A673 (cell line): ENCODE data around the gene ITPR3. TPM values are rescaled to one million over a fixed set of nuclear protein-coding genes. Genes with fewer than 3 reads are reported as not detected.

Experiments
- BruUV-seq: library from RNA; stranded (reverse); fragments of 400-500 nt; replicated peaks from 2 replicates; lab custom pipeline; 2021; lab: Mats Ljungman, UMichigan
- CTCF ChIA-PET: fragments of 300-600 bp; sonication (Branson Sonifier 250); formaldehyde crosslinking; loops from one replicate; lab custom pipeline; 2022; ENCODE audit warnings: antibody characterized with exemption; lab: Charles Lee
- POLR2A ChIA-PET: fragments of 300-600 bp; sonication (Branson Sonifier 250); formaldehyde crosslinking; loops from one replicate; lab custom pipeline; 2022; ENCODE audit warnings: antibody characterized with exemption; ENCODE audit not compliant: low non-redundant PET; lab: Charles Lee
- DNase-seq: peaks from one replicate; pipeline ENCODE4 v3.0.0-alpha.2; 2015; ENCODE audit warnings: low spot score
- H3K27ac ChIP-seq: fragments of 200-600 bp; sonication (generic); 2 replicates; pipeline ENCODE4 v1.5.1; 2016; ENCODE audit warnings: mixed run types, low read depth, mild to moderate bottlenecking, mixed read lengths, antibody characterized with exemption, low read length; ENCODE audit not compliant: poor library complexity, severe bottlenecking
- H3K27me3 ChIP-seq: fragments of 200-600 bp; sonication (generic); replicated peaks from 2 replicates; pipeline ENCODE4 v1.6.1; 2017; ENCODE audit warnings: mixed run types, low read depth, mild to moderate bottlenecking, mixed read lengths, antibody characterized with exemption, low read length; ENCODE audit not compliant: insufficient read depth, poor library complexity
- H3K36me3 ChIP-seq: fragments of 200-600 bp; sonication (generic); 2 replicates; pipeline ENCODE4 v1.6.1; 2016; ENCODE audit warnings: mixed run types, mild to moderate bottlenecking, mixed read lengths, antibody characterized with exemption, low read length; ENCODE audit not compliant: insufficient read depth, poor library complexity, severe bottlenecking
- H3K4me1 ChIP-seq: fragments of 200-600 bp; sonication (generic); 2 replicates; pipeline ENCODE4 v1.6.1; 2017; ENCODE audit warnings: mixed run types, mild to moderate bottlenecking, mixed read lengths, antibody characterized with exemption, low read length; ENCODE audit not compliant: insufficient read depth, poor library complexity, severe bottlenecking
- H3K4me3 ChIP-seq: fragments of 200-600 bp; sonication (generic); 2 replicates; pipeline ENCODE4 v1.5.1; 2016; ENCODE audit warnings: low read depth, mixed run types, mild to moderate bottlenecking, mixed read lengths, low read length; ENCODE audit not compliant: poor library complexity, severe bottlenecking
- H3K9me3 ChIP-seq: fragments of 200-600 bp; sonication (generic); 2 replicates; pipeline ENCODE4 v1.6.1; 2016; ENCODE audit warnings: mixed run types, low read depth, mild to moderate bottlenecking, mixed read lengths, antibody characterized with exemption, low read length; ENCODE audit not compliant: poor library complexity, severe bottlenecking
- EZH2 ChIP-seq: fragments of 200-600 bp; sonication (generic); IDR thresholded peaks from 2 replicates; pipeline ENCODE4 v1.6.1; 2017; ENCODE audit warnings: borderline replicate concordance, low read depth, mild to moderate bottlenecking, mixed read lengths, antibody characterized with exemption, low read length; ENCODE audit not compliant: poor library complexity, severe bottlenecking
- intact Hi-C: fragments of 100-400 bp; cut with micrococcal nuclease; formaldehyde crosslinking; loops from one replicate; pipeline ENCODE4 v1.10.0; 2022; ENCODE audit not compliant: unreplicated experiment
- total RNA-seq: library from RNA; stranded (reverse); gene quantifications from 2 replicates; pipeline ENCODE4 v1.2.3, GENCODE V29; 2021
- TF ChIP-seq, protein P1 (sequence below): fragments of 300-800, 200-600 bp; sonication (generic); conservative IDR thresholded peaks from 2 replicates; pipeline ENCODE4 v1.5.1; 2017; ENCODE audit warnings: low read depth, mild to moderate bottlenecking, antibody characterized with exemption, low read length, moderate library complexity, mixed read lengths

The ITPR3 gene
- total RNA-seq, 1 experiment from 2014 or later, result 27.8 TPM

DNA sequence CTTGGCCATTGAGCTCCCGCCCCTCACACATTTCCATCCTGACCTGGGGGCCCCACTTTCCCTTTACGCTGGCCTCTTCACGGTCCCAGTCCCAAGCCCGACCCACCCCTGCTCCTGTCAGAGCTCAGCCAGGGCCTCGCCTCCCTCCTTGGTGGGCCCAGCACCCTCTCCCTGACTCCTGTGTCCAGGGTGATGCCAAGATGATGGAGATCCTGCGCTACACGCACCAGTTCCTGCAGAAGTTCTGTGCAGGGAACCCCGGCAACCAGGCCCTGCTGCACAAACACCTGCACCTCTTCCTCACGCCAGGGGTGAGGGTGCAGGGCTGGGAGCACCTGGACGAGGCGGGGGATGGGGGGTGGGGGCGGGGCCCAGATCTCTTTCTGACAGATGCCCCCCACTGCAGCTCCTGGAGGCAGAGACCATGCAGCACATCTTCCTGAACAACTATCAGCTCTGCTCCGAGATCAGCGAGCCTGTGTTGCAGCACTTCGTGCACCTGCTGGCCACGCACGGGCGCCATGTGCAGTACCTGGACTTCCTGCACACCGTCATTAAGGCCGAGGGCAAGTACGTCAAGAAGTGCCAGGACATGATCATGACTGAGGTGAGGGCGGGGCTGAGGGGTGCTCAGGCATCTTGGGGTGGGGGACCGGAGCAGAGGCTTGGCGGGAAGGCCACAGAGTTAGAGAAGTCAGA is 57.3 kb downstream of the ITPR3 start:
- CTCF ChIA-PET, result interaction anchor here (0.6 kb wide), 1 partner anchor 40 kb away, joined by 5 read pairs; no protein-coding TSS in a partner anchor
- POLR2A ChIA-PET, result no interaction called here
- intact Hi-C loops, result no loop called here

DNA sequence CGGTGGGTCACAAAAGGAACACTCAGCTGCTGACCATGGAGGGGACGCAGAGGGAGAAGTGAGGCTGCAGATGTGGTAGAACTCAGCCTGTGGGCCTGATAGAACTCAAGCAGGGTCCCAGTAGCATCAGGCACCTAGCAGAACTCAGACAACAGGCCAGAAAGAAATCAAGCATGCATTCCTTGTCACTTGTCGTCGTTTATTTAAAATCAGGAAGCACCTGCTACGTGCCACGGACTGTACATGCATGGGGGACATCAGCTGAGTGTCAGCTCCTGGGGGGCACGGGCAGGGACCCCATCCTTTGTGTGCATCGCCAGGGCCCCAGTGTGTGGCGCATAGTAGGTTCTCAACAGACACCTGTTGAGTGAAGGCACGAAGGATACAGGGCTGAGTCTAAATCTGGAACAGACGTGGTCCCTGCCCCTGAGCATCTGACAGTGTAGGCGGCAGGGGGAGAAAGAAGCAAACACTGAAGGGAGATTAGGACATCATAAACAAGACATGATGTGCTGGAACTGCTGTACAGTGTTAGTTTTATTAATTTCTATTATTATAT is 57.9 kb downstream of the ITPR3 start:
- Histone ChIP-seq H3K27me3 (no peaks in the 10 kb centered on the region), H3K4me1 (no peaks in the 10 kb centered on the region), H3K36me3 (peaks cover 21% of the 10 kb centered on the region), H3K27ac (no peak overlapping the region), H3K4me3 (no peak overlapping the region), H3K9me3 (no peaks in the 10 kb centered on the region)
- ChIA-PET POLR2A (no interaction called here), CTCF (no interaction called here)
- intact Hi-C loops, result no loop called here
- BruUV-seq, result no TSS peak
- no peak for DNase-seq
- TF ChIP-seq EZH2, result no peak
- TF ChIP-seq, protein P1, sequence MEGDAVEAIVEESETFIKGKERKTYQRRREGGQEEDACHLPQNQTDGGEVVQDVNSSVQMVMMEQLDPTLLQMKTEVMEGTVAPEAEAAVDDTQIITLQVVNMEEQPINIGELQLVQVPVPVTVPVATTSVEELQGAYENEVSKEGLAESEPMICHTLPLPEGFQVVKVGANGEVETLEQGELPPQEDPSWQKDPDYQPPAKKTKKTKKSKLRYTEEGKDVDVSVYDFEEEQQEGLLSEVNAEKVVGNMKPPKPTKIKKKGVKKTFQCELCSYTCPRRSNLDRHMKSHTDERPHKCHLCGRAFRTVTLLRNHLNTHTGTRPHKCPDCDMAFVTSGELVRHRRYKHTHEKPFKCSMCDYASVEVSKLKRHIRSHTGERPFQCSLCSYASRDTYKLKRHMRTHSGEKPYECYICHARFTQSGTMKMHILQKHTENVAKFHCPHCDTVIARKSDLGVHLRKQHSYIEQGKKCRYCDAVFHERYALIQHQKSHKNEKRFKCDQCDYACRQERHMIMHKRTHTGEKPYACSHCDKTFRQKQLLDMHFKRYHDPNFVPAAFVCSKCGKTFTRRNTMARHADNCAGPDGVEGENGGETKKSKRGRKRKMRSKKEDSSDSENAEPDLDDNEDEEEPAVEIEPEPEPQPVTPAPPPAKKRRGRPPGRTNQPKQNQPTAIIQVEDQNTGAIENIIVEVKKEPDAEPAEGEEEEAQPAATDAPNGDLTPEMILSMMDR, result no peak

More for the DNA sequence above, 57.3 kb downstream of the ITPR3 start:
- TF ChIP-seq, protein P1, result no peak
- no peak for TF ChIP-seq EZH2
- DNase-seq, result no peak
- Histone ChIP-seq H3K9me3 (no peaks in the 10 kb centered on the region), H3K27ac (no peak overlapping the region), H3K4me1 (no peaks in the 10 kb centered on the region), H3K36me3 (peaks cover 21% of the 10 kb centered on the region), H3K27me3 (no peaks in the 10 kb centered on the region), H3K4me3 (no peak overlapping the region)
- no TSS peak for BruUV-seq

DNA sequence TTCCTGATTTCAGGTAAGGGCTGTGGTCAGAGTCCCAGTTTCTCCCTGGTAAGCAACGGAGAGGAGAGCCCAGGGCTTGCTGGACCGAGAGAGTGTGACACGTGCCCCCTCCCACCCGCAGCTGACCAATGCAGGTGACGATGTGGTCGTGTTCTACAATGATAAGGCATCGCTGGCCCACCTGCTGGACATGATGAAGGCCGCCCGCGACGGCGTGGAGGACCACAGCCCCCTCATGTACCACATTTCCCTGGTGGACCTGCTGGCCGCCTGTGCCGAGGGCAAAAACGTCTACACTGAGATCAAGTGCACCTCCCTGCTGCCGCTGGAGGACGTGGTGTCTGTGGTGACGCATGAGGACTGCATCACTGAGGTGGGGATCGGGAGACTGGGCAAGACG is 58.6 kb downstream of the ITPR3 start:
- intact Hi-C loops, result no loop called here
- BruUV-seq, result no TSS peak
- H3K4me3 ChIP-seq, result no peak overlapping the region
- TF ChIP-seq, protein P1, result no peak
- no peak for TF ChIP-seq EZH2
- no peaks in the 10 kb centered on the region for H3K9me3 ChIP-seq
- POLR2A ChIA-PET, result no interaction called here
- no peaks in the 10 kb centered on the region for H3K27me3 ChIP-seq
- no peak for DNase-seq
- no peaks in the 10 kb centered on the region for H3K4me1 ChIP-seq
- peaks cover 23% of the 10 kb centered on the region for H3K36me3 ChIP-seq
- no peak overlapping the region for H3K27ac ChIP-seq
- CTCF ChIA-PET, result no interaction called here
